Activated T-cell treated with anti-CD3 and anti-CD28 coated beads, Interleukin-2, amount 50 U/mL, for 1 hour (primary cell): ENCODE data around the gene ADORA1.

ENCODE experiments used
- DNase-seq: peaks from one replicate; pipeline ENCODE4 v3.0.0-alpha.2; 2020

Gene ADORA1

DNA sequence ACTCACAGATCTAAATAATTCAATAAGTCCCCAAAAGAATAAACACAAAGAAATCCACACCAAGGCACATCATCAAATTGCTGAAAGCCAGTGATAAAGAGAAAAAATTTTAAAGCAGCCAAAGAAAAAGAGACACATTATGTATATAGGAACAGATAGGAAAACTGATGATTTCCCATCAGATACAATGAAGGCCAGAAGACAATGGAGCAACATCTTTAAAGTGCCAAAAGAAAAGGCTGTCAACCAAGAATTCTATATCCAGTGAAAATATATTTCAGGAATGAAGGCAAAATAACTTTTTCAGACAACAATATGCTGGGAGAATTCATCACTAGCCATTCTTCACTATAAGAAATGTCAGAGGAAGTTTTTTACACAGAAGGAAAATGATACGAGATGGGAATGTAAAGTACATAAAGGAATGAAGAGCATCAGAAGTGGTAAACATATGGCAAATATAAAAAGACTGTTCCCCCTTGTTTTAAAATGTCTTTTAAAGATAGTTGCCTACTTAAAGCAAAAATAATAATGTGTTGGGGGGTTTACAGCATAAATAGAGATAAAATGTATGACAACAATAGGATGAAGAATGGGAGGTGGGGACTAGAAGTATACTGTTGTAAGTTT, 32.4 kb upstream of the ADORA1 start:
- DNase-seq = no peak

DNA sequence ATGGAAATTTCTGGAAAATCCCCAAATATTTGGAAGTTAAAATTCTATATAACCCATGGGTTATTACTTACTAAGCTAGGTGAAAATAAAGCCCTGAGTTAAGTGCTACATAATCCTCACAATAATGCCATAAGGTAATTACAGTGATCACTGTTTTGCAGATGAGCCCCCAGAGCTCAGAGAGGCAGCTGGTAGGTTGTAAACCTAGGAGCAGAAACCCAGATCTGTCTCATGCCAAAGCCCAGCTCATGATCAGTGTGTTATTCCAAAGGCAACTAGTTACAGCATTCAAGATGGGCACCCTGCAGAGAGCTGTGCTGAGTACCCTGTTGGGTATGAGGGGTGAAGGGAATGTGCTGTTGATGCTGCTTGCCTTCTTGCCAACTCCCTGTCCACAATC, 31.0 kb upstream of the ADORA1 start:
- DNase-seq = no peak

DNA sequence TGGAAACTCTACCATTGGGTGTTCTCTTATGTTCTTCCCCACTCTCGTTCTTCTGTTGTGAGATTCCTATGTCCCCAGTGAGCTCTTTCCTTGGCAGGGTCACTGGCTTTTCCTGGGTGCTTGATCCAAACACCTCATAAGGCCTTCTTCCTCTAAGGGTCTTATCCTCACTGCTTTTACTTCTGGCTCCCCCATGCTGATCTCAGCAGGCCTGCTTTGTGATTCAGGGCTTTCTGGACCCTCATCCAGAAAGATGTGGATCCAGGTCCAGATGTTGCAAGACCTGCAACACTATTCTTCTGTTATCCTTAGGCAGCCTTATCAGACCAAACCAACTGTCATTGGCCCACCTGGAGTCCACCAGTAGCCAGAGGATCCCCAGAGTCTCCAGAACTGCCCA, 30.5 kb upstream of the ADORA1 start:
- no peak for DNase-seq

DNA sequence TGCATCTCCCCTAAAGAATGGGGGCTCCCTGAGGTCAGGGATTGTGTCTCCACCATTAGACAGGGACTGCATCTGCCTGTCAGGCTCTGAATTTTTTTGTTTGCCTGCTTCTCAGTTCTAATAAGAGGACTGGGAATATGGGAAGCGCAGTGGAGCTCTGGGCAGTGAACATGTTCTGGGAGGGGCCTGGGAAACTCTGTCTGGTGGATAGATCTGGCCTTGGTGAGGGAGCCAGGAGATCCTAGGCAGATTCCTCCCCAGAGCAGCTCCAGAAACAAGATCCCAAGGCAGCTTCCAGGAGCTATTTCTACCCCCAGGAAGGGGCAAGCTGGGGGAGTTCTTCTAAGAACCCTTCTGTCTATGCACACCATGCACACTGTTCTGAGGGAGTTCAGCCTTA, 29.1 kb upstream of the ADORA1 start:
- DNase-seq = no peak

DNA sequence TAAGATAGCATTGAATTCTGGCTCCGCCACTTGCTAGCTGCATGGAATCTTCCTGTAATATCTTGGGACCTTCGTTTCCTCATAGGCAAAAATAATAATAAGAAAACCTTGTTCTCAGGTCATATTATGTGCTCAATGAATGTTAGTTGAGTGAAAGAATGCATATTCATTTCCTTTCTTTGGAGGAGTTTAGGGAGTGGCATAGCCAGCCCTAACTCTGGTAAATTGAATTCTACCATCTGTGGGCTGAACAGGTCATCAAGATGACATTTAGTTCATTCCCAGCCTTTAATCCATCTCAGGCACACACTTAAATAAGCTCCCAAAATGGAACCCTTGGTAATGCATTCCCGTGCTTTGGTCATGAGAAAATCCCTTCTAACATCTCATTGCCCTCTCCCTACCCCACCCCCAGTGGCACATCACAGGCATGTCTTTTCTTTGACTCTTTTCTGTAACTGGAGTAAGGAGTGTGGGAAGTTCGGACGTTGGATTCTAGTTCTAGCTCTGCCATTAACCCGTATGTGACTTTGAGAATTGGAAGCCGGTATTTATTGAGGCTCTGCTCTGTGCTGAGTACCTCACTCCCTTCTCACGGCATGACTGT, 28.5 kb upstream of the ADORA1 start:
- DNase-seq = no peak

DNA sequence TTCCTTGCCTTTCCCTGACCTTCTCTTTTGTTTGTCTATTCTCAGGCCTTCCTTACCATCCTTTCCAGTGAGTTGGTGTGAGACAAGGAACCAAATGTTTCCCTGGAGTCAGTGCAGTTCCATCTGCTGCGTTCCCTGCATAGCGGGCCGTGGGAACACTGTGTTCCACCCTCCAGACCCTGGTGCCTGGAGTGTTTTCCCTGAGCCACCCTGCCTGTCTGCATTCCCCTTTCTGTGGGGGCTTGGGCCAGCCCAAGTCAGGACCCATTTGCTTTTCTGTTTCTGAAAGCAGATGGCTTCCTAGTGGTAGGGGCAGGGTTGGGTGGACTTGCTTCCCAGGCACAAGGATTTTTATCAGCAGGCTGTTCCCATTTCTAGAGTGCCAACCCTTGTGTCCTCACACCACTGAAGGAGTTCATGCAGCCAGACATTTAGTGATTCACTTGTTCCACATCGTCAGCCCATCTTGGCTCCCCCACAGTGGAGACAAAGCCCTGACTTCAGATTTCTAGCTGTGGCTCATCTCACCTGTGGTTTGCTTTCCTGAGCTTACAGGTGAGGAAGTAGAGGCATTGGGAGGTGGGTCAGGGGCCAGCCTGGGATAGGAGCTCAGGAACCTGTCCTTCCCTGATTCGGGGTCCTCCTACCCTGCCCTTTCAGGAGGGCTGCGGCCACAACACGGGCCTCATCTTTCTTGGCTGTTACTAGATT, 27.6 kb upstream of the ADORA1 start:
- no peak for DNase-seq

DNA sequence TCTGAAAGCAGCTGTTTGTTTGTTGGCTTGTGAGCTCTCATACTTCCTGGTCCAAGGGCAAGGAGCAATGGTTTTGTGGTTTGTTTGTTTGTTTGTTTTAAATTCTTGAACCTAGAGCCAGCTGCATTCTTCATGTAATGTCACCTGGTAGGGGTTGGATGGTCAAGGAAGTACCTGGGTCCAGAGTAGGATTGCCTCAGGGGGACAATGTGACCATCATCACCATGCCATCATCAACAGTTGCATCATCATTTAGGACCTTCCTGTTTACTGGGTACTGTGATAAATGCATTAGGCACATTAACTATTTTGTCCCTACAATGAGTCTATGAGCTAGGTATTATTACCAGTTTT, 27.0 kb upstream of the ADORA1 start:
- DNase-seq = no peak

DNA sequence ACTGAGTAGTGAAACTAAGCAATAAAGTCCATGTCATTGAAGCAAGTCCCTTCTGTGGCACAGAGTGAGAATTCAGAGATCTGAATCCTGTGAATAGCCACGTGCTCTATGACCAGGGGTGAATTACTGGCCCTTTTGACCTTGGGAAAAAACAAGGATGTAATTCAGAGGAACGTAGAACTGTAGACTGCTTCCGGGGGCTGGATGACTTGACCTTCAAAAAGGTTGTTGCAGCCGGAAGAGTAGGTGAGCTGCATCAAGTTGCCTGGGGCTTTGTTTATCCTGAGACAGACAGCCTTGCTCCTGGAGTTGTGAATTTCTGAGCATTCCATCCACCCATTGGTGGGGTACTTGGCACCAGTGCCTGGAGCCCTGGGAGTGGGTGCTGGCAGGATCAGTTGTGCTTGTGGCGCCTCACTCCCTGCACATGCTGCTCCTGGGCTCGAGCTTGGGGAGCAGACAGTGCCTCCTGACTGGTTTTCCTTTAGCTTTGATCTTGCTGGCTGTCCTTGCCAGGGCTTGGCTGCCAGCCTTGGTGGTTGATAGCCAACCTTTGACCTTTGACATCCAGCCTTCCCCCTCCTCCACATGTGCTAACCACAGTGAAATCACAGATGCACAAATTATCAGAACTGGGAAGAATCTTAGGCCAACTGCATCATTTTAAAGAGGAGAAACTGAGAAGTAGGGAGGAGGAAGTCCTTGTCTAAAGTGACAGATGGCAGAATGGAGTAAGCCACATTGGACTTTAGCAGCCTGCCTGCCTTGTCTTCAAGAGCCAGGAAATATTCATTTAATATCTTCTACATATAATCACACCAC, 25.5 kb upstream of the ADORA1 start:
- no peak for DNase-seq

DNA sequence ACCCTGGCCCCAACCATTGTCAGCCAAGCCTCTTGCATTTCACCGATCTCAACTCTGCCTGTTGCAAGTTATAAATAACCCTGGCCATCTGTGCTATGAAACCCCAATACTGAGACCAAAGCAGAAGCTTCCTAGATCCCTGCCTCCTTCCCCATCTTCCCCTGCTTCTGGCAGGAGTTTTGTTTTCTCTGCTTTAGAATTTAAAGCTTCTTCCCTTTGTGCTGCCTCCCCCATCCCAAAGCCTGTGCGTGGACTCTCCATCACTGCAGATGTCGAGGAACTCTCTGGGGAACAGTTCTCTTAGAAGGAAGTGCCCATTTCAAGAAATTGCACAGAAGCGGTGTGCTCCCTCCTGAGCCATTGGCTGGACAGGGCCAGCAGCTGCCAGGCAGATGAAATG, 24.3 kb upstream of the ADORA1 start:
- no peak for DNase-seq

DNA sequence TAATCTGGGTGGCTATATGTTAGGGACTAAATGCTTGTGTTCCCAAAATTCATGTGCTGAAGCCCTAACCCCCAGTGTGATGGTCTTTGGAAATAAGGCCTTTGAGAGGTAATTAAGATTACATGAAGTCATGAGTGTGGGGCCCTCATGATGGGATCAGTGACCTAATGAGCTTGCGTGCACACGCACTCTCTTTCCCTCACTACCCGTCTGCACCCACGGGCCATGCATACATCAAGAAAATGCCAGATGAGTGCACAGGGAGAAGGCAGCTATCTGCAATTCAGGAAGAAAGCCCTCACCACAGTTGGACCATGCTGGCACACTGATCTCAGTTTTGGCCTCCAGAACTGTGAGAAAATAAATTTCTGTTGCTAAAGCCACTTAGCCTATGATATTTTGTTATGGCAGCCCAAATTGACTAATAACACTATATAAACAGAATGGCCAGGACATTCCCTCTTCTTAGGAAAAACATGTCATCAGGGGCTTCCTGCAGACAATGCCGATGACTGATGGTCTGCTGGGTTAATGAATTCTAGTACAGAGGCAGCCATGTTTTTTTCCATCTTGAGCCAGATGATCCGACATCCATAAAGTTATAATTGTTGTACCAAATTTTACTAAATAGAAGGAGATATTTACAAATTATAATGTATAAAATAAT, 23.6 kb upstream of the ADORA1 start:
- DNase-seq = no peak

DNA sequence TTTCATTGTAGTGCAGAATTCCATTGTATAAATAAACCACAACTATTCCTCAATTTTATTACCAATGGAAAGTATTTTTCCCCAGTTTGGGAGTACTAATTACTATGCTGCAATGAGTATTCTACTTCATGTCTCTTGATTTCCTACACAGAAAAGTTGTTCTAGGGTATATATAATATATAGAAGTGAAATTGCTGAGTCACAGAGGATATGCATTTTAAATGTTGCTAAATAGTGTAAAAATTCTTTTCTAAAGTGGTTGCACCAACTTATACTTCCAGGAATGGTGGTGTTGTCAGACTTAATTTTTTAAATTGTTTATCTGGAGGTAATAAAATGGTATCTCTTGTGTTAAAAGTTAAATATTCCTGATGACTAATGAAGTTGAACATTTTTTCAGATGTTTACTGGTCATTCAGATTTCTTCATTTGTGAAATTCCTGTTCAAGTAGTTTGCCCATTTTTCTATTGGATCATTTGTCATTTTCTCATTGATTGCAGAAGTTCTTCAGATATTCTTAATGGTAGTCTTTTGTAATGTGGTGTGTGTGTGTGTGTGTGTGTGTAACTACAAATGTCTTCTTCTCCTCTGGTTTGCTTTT, 22.6 kb upstream of the ADORA1 start:
- no peak for DNase-seq

DNA sequence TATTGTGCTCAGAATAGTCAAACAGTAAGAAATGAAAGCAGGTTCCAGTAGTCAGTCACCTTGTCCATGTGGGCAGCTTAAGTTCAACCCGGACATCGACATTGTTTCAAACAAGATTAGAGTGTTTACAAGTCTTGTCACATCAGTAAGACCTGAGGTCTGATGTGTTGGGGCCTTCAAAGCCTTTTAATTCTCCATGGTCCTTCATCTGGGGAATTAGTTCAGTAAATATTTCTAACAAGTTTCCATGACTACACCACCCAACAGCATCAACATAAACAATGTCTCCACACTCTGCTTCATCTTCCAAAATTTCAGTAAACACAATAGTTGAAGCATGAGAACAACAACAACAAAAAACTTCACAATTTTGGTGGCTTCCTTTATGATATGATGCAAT, 15.1 kb upstream of the ADORA1 start:
- DNase-seq = no peak

DNA sequence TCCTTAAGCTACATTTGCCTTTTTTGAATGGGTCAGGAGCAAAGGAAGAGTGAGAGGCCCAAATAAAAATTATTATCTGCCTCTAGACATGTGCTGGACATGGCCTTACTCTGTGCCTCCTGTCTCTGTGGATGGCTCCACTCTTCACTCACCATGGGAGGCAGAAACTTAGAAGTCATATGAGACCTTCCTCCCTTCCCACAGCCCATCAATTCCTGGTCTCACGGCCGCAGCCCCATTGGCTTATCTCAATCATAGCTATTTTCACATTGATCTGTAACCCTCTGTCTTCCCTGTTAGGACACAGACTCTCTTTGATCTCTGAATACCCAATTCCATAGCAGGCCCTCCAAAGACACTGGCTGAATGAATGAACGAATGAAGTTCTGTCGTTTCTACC, 14.2 kb upstream of the ADORA1 start:
- DNase-seq = no peak

DNA sequence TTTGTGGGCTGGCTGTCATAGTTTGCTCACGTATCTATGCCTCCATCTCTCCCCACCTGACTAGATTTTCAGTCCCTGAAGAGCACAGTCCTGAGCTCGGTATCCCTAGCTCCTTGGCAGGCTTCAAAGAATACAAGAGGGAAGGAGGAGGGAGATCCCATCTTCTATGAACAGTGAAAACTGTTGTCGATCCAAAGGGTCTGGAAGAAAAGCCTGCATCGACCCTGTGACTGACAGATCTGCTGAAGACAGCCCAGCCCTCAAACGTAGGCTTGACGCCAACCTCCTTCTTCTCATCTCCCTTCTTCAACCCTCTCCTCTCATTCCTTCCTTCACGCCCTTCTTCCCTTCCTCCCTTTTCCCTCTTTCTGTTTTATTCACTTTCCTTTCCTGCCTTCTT, 13.3 kb upstream of the ADORA1 start:
- no peak for DNase-seq

DNA sequence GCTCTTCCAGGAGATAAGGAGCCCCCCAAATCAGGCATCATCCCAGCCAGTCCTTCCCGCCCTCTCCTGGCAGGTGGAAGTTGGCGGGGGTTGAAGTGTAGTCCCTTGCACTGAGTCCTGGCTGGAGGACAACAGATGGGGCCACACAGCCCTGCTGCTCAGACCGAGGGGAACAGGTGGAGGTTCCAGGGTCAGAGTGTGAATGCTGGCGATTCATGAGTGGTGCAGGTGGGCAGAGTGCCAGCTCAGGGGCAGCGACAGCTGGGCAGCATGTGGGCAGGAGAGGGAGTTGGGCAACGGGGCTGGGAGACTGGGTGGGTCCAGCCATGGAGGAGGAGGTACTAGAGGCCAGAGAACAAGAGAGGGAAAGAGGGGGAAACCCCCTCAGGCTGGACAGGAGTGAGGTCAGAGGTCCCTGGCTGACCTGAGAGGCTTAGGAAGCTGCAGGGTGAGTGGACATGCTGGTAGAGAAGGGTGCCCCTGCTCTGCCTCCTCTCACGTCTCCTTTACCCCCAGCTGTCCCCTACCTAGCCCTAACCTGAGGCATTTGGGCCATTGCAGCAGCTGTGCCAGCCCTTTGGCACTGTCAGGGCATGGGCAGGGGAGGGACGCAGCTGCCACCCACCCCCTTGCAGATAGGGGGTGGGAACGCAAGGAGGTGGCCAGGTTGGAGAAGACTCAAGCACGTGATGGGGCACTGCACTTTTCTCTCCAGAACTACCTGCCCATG, 11.3 kb upstream of the ADORA1 start:
- DNase-seq = no peak

DNA sequence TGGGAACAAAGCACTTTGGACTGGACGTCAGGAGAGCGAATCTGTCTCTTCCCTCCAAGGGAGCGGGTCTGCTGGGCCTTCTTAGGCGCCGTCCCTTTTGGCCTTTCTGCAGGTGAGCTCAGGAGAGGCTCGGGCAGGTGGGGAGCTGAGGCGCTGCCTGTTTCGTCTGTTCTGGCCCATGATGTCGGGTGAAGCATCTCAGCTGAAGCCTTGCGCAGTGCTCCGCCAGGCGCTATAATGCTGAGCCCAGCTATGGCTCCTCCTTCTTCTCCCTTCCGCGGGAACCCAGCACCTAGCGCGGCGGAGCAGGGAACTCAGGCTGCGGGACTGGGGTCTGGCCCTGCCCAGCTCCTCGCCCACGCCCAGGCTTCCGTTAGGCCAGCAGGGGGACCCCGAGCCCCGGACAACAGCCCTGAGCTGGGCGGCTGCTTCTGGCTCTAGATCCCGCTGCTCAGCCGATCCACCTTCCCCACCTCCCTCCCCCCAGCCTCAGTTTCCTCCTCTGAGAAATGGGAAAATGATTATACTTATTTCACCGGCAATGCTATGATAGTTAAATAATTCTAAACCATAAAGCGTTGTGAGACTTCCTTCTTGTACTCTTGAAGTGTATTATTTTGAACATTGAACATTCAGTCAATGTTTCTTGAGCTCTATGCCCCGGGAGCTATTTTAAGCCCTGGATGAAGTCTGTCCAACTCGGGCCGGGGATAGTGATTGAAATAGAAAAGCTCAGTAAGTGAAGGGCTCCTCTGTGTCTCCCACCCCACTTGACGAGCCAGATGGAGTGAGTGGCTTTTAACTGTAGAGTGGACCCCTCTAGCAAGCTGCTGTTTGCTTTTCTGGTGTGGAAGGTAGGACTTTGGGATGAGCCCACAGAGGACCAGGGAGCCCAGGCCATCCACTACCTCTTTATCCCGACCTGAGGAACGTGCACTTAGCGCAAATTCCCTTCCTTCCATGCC, 9.6 kb upstream of the ADORA1 start:
- no peak for DNase-seq

DNA sequence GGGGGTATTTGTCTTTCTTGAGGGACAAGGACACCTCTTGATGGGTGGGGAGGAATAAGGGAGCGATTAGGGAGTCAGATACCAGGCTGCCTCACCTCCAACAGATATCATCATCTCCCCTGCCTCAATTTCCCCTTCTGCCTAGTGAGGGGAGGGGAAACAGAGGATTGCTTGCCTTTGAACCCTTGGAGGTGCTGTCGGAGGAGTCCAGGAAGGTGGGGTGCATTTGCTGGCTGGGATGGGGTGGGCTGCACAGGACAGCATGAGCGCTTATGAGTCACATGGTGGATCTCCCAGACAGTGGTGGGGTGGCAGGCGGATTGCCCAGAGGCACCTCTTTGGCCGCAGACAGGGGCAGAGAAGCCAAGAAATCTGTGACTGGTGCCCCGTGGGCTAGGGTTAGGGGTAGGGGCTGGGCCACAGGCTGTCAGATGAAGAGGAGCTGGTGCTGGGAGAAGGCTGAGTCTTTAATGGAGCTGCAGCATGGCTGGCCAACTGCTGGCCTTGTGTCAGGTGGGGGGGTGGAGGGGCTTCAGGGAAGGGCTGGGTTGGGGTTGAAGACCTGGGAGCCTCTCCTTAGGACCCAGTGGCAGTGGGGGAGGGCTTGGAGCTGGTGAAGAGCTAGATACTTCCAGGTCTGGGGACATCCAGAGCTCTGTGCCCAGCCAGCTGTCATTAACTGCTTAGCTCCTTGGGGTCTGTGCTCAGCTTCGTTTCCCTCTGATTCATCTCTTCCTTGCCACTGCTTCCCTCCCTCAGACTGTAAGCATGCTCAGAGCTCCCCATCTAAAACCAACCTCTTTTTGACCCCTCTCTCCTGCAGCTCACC, 7.0 kb upstream of the ADORA1 start:
- no peak for DNase-seq

DNA sequence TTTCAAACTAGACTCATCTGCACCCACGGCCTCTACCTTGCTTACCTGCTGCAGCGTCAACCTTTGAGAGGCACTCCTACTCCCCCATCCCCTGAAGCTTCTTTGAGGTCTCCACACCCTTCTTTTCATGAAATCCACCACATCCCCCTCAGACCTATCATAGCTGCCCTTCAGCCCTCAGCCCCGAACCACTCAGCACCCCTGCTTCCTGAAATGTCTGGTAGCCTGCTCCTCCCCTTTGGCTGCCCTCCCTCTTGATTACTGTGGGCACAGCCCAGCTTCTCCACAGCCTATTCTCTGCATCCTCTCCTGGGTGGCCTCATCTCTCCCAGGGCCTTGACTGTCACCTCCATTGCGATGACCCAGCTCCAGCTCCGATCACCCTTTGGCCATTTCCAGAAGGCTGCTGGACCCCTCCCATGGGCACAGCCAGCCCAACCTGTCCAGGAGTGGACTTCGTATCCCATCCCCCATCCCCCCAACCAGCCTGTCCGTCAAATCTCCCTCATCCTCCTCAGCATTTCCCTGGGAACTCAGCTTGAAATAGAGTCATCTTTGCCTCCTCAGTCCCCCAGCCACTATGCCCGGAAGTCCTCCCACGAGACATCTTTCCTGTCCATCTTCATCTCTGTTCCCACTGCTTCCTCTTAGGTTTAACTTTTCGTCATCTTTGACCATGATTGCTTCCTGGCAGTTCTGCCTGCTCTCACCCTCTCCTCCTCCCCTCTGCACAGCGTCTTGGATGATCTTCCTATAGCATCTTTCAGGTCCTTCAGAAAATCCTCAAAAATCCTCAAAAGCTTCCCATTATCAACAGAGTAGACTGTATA, 6.1 kb upstream of the ADORA1 start:
- no peak for DNase-seq

DNA sequence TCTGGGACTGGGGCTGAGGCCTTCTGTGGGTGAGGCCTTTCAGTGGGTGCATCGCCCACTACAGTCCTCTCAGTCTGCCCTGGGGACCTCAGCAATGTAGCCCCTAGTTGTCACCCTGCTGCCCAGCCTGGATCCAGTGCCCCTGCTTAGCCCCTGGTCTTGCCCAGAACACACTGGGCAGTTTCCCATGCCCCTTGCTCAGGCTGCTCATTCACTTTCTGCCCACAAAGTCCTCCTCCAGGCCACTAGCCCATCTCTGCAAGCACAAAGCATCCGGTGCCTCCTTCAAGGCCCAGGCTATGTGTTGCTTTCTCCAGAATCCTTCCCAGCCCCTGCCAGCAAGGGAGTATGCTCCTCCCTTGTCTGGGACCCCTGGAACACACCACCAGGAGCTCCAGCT, 5.4 kb upstream of the ADORA1 start:
- DNase-seq = no peak
